GM20000 (cell line): ENCODE measurements around the gene TLN1.

Experiments used
- DNase-seq: peaks from one replicate; pipeline ENCODE4 v3.0.0; 2012; ENCODE audit warnings: low spot score
- CTCF ChIP-seq: IDR thresholded peaks from 2 replicates; pipeline ENCODE4 v1.5.1; 2012; ENCODE audit warnings: mild to moderate bottlenecking, control low read depth; ENCODE audit errors: extremely low read depth, missing control alignments

Gene TLN1

GRCh38 chr9:35675732-35676392, 56.1 kb downstream of the TLN1 start:
- TF ChIP-seq CTCF, result no peak
- peak; percentile 65 for DNase-seq

GRCh38 chr9:35675204-35675603, 56.8 kb downstream of the TLN1 start:
- no peak for TF ChIP-seq CTCF
- no peak for DNase-seq

- no peak for TF ChIP-seq CTCF
- no peak for DNase-seq
Observed at GRCh38 chr9:35674025-35674361, 58.0 kb downstream of the TLN1 start.

- TF ChIP-seq CTCF, result no peak
- no peak for DNase-seq
Observed at GRCh38 chr9:35673132-35674024, 58.6 kb downstream of the TLN1 start, which contains the start of gene CA9. Gene CA9 (plus strand): TSS chr9:35673928. CDS start chr9:35673960, 32 bp downstream.

- TF ChIP-seq CTCF, result no peak
- DNase-seq, result no peak
Observed at GRCh38 chr9:35669331-35670145, 62.5 kb downstream of the TLN1 start.

GRCh38 chr9:35667939-35668338, 64.1 kb downstream of the TLN1 start:
- DNase-seq, result no peak
- no peak for TF ChIP-seq CTCF

- TF ChIP-seq CTCF, result no peak
- DNase-seq, result no peak
Observed at GRCh38 chr9:35666549-35666948, 65.4 kb downstream of the TLN1 start.
